ENCODE measurements around the gene KCNJ6.

Gene KCNJ6

GRCh38 chr21:37562920-37563640, 353.2 kb downstream of the KCNJ6 start:
- no peak for DNase-seq

- DNase-seq, result no peak
These were observed 354.0 kb downstream of the KCNJ6 start for GRCh38 chr21:37561941-37562919.

- DNase-seq, result no peak
These were observed 354.8 kb downstream of the KCNJ6 start for GRCh38 chr21:37561506-37561905.

- DNase-seq, result no peak
These were observed 355.9 kb downstream of the KCNJ6 start for GRCh38 chr21:37560385-37560784.

GRCh38 chr21:37558676-37559211, 357.5 kb downstream of the KCNJ6 start:
- no peak for DNase-seq

Measured in activated T-cell treated with anti-CD3 and anti-CD28 coated beads, Interleukin-2, amount 50 U/mL, for 48 hours (primary cell).